Stimulated activated CD4-positive, alpha-beta T cell treated with anti-CD3 and anti-CD28 coated beads, Interleukin-4, amount 100 ng/mL, for 48 hours (primary cell): ENCODE measurements around the gene ICAM2.
"Not testable (repeated sequence)": the region's sequence is repeated elsewhere in the genome, so short reads cannot be mapped to it uniquely, and the experiment has no call there.

Source experiments
- DNase-seq, 2 donors: peaks; one replicate each; pipeline ENCODE4 v3.0.0-alpha.2; 2020; ENCODE audit warnings: low read depth in 2 of 2

The ICAM2 gene

GRCh38 chr17:63997341-63998048, 22.9 kb downstream of the ICAM2 start:
- DNase-seq: no peak

- no peak for DNase-seq
These were observed 23.8 kb downstream of the ICAM2 start for GRCh38 chr17:63996430-63997182.

GRCh38 chr17:63995626-63996025, 24.8 kb downstream of the ICAM2 start:
- DNase-seq: no peak

GRCh38 chr17:63993368-63993985, 27.0 kb downstream of the ICAM2 start:
- DNase-seq: no peak

DNA sequence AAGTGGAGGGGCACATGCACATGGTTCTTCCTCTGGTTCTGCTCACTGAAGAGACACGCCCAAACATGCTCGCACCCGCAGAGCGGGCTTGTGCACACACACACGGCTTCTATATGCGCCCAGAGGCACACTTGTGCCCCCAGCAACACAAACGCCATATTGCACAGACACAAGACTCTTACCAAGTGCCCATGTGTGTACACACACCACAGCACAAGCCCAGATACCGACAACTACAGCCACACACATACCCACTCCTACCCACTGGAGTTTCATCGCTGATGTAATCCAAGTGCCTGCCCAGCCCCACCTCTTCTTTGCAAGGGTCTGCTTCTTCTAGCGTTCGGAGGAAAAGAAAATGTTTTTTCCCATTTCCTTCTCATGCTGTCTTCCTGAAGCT, 28.8 kb downstream of the ICAM2 start:
- no peak for DNase-seq

DNA sequence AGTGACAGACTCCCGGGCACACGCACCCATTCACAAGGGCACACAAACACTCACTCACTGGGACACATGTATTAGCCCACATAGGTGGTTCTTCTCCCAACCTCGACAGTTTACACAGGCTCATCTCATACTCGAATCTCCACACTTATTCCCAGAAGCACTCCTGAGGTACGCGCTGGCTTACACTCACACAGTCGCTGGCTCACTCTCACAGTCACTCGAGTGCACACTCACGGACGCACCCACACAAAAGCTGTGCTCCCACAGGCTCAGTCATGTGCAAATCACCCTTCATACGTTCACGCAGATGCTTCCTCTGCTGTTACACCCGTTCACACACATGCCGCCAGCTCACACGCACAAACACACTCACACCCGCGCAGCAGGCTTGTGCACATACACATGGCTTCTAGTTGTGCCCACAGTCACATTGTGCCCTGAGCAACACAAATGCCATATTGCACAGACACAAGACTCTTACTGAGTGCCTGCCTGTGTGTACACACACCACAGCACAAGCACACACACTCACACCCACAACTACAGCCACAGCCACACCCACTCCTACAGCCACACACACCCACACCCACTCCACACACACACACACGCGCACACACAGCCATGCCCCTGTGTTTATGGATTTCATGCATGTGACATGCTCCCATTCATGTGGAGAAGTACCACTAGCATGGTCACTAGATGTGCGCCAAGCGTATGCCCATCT, 30.6 kb downstream of the ICAM2 start:
- no peak for DNase-seq

DNA sequence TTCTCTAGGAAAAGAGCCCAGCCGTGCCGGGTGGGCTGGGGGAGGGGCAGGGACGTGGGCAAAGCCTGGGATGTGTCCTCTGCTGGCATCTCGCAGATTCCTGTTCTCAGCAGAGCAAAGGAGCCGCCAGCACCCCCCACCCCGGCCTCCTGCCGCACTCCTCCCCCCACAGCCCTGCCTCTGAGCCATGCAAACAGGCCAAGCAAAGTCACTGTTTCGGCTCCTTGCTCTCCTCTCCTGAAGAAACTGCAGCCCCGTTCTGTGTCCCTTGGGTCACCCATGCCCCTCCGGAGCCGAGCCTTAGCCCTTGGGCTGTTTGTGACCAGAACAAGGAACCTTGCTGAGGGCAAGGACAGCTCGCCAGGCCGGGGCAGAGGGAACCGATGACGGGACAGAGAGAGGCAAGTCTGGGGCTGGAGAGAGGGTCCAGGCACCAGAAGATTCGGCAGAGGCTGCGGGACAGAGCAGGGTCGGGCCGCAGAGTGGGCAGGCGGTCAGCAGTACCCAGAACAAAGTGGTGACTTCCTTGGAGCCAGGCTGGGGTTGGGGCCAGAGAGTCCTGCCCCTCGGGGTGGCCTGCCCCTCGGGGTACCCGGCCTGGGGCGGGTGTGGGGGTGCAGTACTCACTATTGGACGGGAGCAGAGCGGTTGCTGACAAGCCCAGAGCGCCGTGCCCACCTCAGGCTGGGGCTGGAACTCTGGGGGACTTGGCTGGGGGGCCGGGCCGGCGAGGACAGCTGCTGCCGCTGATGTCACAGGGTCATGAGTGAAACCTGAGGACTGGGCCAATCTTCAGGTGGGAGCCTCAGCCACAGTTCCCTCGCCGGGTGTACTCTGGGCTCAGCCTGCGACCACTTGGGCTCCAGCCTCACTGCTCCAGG, 31.5 kb downstream of the ICAM2 start:
- no peak for DNase-seq

GRCh38 chr17:63988127-63988478, 32.3 kb downstream of the ICAM2 start:
- DNase-seq: no peak

DNA sequence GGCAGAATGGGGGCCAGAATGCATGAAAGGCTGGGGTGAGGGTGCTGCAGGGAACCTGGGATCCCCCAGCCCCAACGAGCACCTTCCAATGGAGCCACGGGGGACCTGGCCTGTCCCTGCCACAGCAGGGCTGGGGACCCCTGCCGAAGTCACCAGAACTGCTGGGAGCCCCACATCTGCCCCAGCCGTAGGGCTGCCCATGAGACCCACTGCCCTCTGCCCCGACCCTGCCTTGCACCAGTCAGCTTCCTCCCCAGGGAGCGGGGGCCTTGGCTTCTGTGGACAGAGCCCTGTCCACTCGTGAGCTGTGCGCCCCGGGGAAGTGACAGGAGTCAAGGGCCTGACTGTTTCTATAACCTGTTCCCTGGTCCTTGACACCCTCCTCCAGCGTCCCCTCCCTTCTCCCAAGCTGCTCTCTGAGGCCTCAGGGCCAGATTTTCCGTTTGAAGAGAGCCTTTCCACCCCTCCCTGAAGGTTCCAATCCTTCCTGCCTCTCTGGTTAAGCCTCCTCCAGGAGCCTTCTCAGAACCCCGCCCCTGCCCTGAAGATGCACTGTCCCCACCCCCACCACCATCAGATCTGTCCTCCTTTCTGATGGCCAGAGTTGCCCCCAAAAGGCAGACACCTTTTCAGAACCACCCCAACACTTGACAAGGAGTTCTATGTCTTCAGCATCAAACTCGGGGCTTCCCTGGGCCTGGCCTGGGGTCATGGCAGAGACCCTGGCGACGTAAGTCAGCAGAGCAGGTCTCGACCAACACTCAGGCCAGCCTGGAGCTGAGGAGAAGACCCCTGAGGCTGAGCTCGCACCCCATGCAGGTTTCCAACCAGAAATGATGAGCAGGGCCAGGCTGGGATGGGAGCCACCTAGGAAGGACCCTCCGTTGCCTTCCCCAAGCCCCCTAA, 33.0 kb downstream of the ICAM2 start:
- DNase-seq: no peak

DNA sequence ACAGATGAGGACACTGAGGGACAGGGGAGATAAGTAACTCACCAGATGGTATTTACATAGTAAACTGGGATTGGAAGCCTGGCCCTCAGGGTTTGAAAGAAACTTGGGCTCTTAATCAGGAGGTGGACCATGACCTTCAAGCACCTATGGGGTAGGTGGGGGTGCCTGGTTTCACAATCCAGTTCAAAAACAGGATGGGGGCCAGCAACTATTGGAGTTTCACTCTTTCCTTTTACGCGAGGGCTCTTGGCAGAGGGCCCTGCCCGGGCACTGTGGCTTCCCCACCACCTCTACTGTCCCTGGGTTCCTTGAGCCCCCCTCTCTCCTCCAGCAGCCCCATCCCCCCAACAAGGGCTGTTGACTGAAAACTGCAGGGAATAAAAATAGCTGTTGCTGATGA, 33.6 kb downstream of the ICAM2 start:
- DNase-seq: no peak

- DNase-seq: no peak
These were observed 34.9 kb downstream of the ICAM2 start for GRCh38 chr17:63985387-63986140.

DNA sequence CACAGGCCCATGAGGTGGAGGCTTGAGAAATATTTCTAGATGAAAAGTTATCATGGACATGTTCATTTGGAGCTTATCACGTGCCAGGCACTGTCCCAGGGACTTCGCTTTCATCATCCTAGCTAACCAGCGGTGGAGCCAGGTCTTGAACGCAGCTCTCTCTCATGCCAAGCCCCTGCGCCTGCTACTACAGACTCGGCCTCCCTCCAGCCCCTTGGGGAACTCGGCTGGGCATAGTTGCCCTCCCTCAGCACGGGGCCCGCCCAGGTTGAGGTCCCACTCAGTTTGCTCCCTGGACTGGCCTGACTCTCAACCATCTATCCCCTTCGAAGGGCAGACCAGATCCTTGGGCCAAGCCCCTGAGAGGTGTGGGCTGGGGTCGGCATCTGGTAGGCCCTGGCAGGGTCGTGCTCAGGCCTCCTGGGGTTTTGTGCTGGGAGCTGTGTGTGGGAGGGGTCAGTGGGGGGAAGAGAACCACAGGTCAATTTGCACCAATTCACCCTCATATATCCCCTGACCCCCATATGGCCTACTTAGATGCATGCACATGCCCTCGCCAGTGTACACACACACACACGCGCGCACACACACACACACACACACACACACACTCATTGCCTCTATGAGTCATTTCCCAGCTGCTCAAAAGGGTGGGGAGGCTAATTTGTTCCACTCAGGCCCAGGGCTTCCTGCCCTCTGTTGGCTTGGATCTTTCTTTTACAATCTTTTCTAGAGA, 35.6 kb downstream of the ICAM2 start:
- DNase-seq: peak in 1 of 2 donors; percentile 47

DNA sequence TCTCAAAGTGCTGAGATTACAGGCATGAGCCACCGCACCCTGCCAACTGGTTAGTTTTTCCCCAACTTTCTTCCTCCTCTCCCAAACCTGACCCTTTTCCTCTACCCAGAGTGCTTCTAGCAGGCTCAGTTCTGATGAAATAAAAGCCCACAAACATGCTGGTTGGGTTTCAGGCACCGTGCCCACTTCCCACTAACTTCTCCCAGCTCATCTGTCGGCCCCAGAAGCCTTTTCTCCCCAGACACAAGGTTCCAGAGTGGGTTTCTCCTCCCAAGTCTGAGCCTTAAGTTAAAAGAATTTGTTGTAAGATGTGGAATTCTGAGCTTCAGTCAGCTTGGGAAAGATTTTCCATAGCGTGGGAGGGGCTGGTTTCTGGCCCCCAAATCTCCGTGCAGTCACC, 36.2 kb downstream of the ICAM2 start:
- no peak for DNase-seq

GRCh38 chr17:63983320-63983719, 37.1 kb downstream of the ICAM2 start:
- no peak for DNase-seq

GRCh38 chr17:63982641-63983040, 37.8 kb downstream of the ICAM2 start:
- DNase-seq: not testable (repeated sequence)

DNA sequence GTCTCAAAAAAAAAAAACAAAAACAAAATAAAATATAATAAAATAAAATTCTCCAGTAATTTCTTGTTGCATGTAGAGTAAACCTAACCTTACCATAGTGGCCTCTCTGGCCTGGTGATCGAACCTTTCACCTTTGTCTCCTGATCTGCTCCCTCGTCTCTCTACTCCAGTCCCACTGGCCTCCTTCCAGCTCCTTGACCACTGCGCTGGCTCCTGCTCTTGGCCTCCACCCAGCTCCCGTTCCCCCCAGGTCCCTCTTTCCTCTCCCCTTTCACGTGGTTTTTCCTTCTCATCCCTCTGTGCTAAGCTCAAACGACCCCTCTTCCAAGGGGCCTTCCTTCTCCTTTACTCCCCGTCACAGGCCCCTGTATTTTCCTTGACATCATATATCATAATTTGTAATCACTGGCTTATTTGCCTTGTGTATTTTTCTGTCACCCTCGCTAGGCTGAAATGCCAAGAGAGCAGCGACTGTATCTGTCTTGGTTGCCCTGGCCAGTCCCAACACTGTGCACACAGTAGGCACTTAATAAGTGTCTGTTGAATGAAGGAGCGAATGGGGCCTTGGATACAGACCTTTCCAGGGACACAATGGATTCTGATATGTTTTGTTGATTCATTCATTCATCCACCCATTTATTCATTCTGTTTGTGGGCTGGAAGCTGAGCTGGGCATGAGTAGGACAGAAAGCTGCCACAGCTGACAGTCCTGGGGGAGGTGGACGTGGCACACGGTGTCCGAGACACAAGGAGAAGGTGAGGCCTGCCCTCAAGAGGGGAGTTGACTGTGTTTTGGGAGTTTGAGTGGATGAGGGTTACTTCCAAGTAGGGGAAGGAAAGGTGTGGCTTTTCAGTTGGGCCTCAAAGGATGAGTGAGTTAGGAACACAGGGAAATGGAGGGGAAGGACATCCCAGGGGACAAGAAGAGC, 41.9 kb downstream of the ICAM2 start:
- DNase-seq: no peak

DNA sequence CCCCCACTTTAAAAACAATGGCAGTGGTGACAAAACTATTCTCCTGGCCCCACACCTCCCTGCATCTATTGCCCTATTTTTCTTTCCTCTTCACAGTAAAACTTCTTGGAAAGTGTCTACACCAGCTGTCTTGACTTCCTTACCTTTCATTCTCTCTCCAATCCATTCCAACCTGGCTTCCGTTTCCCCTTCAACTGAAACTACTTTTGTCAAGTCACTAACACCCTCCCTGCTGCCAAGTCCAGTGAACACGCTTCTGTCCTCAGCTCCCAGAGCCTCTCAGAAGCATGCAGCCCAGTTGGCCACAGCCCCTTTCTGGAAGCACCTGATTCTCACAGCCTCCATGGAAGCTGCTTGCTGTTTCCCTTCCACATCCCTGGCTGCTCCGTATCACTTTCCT, 43.7 kb downstream of the ICAM2 start:
- DNase-seq: no peak
